ENCODE measurements around the gene FAM50A. TPM values are rescaled to one million over a fixed set of nuclear protein-coding genes. Genes with fewer than 3 reads are reported as not detected.

FAM50A gene
- total and polyA plus RNA-seq, 4 donors: 10.9 to 25.1 (median 14.0) TPM

DNA sequence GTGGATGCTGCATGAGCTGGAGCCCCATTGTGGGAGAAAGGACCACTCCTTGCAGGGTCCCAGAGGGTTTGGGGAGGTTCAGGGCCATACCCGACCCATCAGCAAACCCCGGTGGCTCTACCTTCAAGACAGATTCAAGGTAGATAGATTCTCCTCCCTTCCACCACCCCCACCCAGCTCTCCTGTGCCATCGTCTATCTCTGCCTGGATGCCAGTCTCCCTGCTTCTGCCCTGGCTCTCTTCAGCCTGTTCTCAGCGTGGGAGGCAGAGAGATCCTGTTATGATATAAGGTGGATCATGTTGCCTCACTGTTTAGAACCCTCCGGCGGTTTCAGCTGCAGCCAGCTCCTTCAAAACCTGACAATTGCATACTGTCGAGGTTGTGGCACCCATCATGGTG, 29.7 kb downstream of the FAM50A start (continued):
- TF ChIP-seq, protein P1, sequence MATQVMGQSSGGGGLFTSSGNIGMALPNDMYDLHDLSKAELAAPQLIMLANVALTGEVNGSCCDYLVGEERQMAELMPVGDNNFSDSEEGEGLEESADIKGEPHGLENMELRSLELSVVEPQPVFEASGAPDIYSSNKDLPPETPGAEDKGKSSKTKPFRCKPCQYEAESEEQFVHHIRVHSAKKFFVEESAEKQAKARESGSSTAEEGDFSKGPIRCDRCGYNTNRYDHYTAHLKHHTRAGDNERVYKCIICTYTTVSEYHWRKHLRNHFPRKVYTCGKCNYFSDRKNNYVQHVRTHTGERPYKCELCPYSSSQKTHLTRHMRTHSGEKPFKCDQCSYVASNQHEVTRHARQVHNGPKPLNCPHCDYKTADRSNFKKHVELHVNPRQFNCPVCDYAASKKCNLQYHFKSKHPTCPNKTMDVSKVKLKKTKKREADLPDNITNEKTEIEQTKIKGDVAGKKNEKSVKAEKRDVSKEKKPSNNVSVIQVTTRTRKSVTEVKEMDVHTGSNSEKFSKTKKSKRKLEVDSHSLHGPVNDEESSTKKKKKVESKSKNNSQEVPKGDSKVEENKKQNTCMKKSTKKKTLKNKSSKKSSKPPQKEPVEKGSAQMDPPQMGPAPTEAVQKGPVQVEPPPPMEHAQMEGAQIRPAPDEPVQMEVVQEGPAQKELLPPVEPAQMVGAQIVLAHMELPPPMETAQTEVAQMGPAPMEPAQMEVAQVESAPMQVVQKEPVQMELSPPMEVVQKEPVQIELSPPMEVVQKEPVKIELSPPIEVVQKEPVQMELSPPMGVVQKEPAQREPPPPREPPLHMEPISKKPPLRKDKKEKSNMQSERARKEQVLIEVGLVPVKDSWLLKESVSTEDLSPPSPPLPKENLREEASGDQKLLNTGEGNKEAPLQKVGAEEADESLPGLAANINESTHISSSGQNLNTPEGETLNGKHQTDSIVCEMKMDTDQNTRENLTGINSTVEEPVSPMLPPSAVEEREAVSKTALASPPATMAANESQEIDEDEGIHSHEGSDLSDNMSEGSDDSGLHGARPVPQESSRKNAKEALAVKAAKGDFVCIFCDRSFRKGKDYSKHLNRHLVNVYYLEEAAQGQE (IDR thresholded peaks at IDR 0.05): no peak
- TF ChIP-seq, protein P2, sequence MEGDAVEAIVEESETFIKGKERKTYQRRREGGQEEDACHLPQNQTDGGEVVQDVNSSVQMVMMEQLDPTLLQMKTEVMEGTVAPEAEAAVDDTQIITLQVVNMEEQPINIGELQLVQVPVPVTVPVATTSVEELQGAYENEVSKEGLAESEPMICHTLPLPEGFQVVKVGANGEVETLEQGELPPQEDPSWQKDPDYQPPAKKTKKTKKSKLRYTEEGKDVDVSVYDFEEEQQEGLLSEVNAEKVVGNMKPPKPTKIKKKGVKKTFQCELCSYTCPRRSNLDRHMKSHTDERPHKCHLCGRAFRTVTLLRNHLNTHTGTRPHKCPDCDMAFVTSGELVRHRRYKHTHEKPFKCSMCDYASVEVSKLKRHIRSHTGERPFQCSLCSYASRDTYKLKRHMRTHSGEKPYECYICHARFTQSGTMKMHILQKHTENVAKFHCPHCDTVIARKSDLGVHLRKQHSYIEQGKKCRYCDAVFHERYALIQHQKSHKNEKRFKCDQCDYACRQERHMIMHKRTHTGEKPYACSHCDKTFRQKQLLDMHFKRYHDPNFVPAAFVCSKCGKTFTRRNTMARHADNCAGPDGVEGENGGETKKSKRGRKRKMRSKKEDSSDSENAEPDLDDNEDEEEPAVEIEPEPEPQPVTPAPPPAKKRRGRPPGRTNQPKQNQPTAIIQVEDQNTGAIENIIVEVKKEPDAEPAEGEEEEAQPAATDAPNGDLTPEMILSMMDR (IDR thresholded peaks at IDR 0.05; ENCODE audit: low read depth, low read length, missing input control): no peak
- TF ChIP-seq RXRA (IDR thresholded peaks at IDR 0.05) (no peak), JUND (IDR thresholded peaks at IDR 0.05) (no peak), YY1 (IDR thresholded peaks at IDR 0.05) (no peak)

DNA sequence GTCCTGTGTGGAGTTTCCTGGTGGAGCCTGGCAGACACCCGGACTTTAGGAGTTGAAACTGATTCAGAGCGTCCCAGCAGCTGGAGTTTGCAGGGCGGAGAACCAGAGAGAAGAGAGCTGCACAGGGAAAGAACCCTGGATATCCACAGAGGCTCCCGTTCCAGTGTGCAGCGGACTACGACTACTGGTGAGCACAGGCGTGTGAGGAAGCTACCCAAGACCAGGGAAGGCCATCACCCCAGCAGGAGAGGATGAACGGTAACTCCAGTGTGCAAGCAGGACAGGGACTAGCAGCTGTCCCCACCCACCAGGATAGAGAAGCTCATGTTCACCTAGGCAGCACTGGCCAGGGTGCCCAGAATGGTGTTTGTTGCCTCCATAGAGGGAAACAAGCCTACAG, 32.9 kb downstream of the FAM50A start:
- no peak overlapping the region for H3K9ac ChIP-seq (ENCODE audit: low read depth in 1 of 2, low read length in 2 of 2)
- no peak overlapping the region for H3K4me3 ChIP-seq (ENCODE audit: low read depth in 1 of 3, low read length in 3 of 3)
- WGBS: 96% methylated on average over 8 of the region's 8 CpGs
- no peaks in the 10 kb centered on the region for H3K9me3 ChIP-seq (ENCODE audit: control insufficient read depth in 4 of 4, low read length in 3 of 4)
- no peak for TF ChIP-seq RAD21 (IDR thresholded peaks at IDR 0.05)
- TF ChIP-seq TAF1 (conservative IDR thresholded peaks at IDR 0.05): no peak
- no peak for TF ChIP-seq NR2F2 (IDR thresholded peaks at IDR 0.05)
- TF ChIP-seq, protein P1 (IDR thresholded peaks at IDR 0.05): no peak
- no peak for TF ChIP-seq SP1 (IDR thresholded peaks at IDR 0.05)
- TF ChIP-seq GABPA (IDR thresholded peaks at IDR 0.05 in 1 of 2, conservative IDR thresholded peaks at IDR 0.05 in 1 of 2): no peak
- TF ChIP-seq MAX (IDR thresholded peaks at IDR 0.05): no peak
- TF ChIP-seq FOXA1 (IDR thresholded peaks at IDR 0.05): no peak
- H3K27me3 ChIP-seq (ENCODE audit: control insufficient read depth in 4 of 4, insufficient read depth in 4 of 4, low read length in 3 of 4): no peaks in the 10 kb centered on the region
- no peak for DNase-seq (ENCODE audit: low spot score)
- H3K4me1 ChIP-seq (ENCODE audit: control insufficient read depth in 4 of 4, insufficient read depth in 4 of 4, low read length in 3 of 4): peaks cover 0 to 3% (median 1%) of the 10 kb centered on the region in 4 donors
- H3K27ac ChIP-seq (ENCODE audit: low read depth in 1 of 2, low read length in 2 of 2): no peak overlapping the region
- H3K36me3 ChIP-seq (ENCODE audit: control insufficient read depth in 4 of 4, insufficient read depth in 3 of 4, low read depth in 1 of 4, low read length in 3 of 4): no peaks in the 10 kb centered on the region

Measured in liver (tissue), 9 donors.